Lower leg skin (tissue), 4 donors: ENCODE measurements around the gene MAU2. TPM values are rescaled to one million over a fixed set of nuclear protein-coding genes. Genes with fewer than 3 reads are reported as not detected.

Source experiments
- DNase-seq, 2 donors: peaks; one replicate each; pipeline ENCODE4 v3.0.0-alpha.2; 2019; ENCODE audit warnings: low spot score in 2 of 2
- H3K4me3 ChIP-seq: fragments of 200-600 bp; sonication (generic); 2 replicates; pipeline ENCODE4 v1.5.1; 2017; ENCODE audit warnings: mild to moderate bottlenecking, low read depth; ENCODE audit not compliant: poor library complexity, severe bottlenecking
- CTCF ChIP-seq, 3 donors: fragments of 450-650 bp; IDR thresholded peaks; one replicate each; pipeline ENCODE4 v1.5.1; 2016; ENCODE audit warnings: antibody characterized with exemption in 3 of 3, mild to moderate bottlenecking in 3 of 3, moderate library complexity in 2 of 3
- POLR2A ChIP-seq, 2 donors: fragments of 450-650 bp; IDR thresholded peaks; one replicate each; pipeline ENCODE4 v1.6.1; 2016 to 2017; ENCODE audit warnings: antibody characterized with exemption in 2 of 2, mild to moderate bottlenecking in 1 of 2, moderate library complexity in 1 of 2
- WGBS, 2 donors: methylation state at CpG; one replicate each; pipeline ENCODE4 v1.1.5; 2018; 5-methylcytosine and 5-hydroxymethylcytosine counted together
- intact Hi-C: fragments of 100-400 bp; cut with DNase I; formaldehyde crosslinking; loops from one replicate; pipeline ENCODE4 v1.15.0; 2023; ENCODE audit warnings: low total_unique reads
- total RNA-seq, 4 donors: library from RNA; depleted of rRNA; stranded (reverse); fragments of >200 nt; gene quantifications; one replicate each; pipeline ENCODE4 v1.1.0, GENCODE V29; 2016

Gene MAU2
- total RNA-seq, 4 donors from 2014 or later = 57.5 to 100 (median 69.8) TPM

GRCh38 chr19:19315444-19315843 lies 5.2 kb upstream of the MAU2 start:
- TF ChIP-seq POLR2A (IDR thresholded peaks at IDR 0.05) (no peak), CTCF (IDR thresholded peaks at IDR 0.05) (no peak)
- DNase-seq = no peak
- intact Hi-C loops = no loop called here
- no peak overlapping the region for H3K4me3 ChIP-seq
- WGBS, 2 donors = 83 to 93% methylated on average over 2 of the region's 2 CpGs

GRCh38 chr19:19316082-19316481 lies 4.5 kb upstream of the MAU2 start:
- 100% methylated on average over 1 of the region's 1 CpG for WGBS, 2 donors
- DNase-seq = no peak
- TF ChIP-seq POLR2A (IDR thresholded peaks at IDR 0.05) = no peak
- no peak for TF ChIP-seq CTCF (IDR thresholded peaks at IDR 0.05)
- intact Hi-C loops = no loop called here
- H3K4me3 ChIP-seq = no peak overlapping the region

GRCh38 chr19:19319732-19320360 lies 783 bp upstream of the MAU2 start:
- H3K4me3 ChIP-seq = peak overlapping the region; percentile 100
- WGBS, 2 donors = 4 to 6% methylated on average over 32 of the region's 32 CpGs
- no peak for DNase-seq
- no peak for TF ChIP-seq POLR2A (IDR thresholded peaks at IDR 0.05)
- no peak for TF ChIP-seq CTCF (IDR thresholded peaks at IDR 0.05)
- intact Hi-C loops = no loop called here

GRCh38 chr19:19321141-19321577 lies 530 bp downstream of the MAU2 start:
- intact Hi-C loops = no loop called here

GRCh38 chr19:19324059-19324770 lies 3.6 kb downstream of the MAU2 start:
- H3K4me3 ChIP-seq = no peak overlapping the region
- intact Hi-C loops = no loop called here
- 76 to 82% methylated on average over 7 of the region's 7 CpGs for WGBS, 2 donors
- no peak for TF ChIP-seq CTCF (IDR thresholded peaks at IDR 0.05)
- no peak for TF ChIP-seq POLR2A (IDR thresholded peaks at IDR 0.05)
- DNase-seq = no peak

More at GRCh38 chr19:19321141-19321577, 530 bp downstream of the MAU2 start:
- peak overlapping the region; percentile 100 for H3K4me3 ChIP-seq
- TF ChIP-seq POLR2A (IDR thresholded peaks at IDR 0.05) (no peak), CTCF (IDR thresholded peaks at IDR 0.05) (no peak)
- WGBS, 2 donors = 0 to 2% methylated on average over 19 to 33 of the region's 34 CpGs
- no peak for DNase-seq
